OCI-LY7 (cell line): ENCODE data around the gene PITPNM1. TPM values are rescaled to one million over a fixed set of nuclear protein-coding genes. Genes with fewer than 3 reads are reported as not detected.
A peak's percentile ranks its signal among the peaks of the same experiment; 100 is the strongest.
"Not testable (repeated sequence)": the region's sequence is repeated elsewhere in the genome, so short reads cannot be mapped to it uniquely, and the experiment has no call there.

Experiments
- Bru-seq: library from RNA; stranded (reverse); fragments of 400-500 nt; gene quantifications from one replicate; lab custom pipeline; 2021; lab: Mats Ljungman, UMichigan
- BruChase-seq, 2 experiments: library from RNA; stranded (reverse); fragments of 400-500 nt; gene quantifications; one replicate each; lab custom pipeline; 2021; lab: Mats Ljungman, UMichigan
- BruUV-seq: library from RNA; stranded (reverse); fragments of 400-500 nt; replicated peaks from 2 replicates; lab custom pipeline; 2021; lab: Mats Ljungman, UMichigan
- CTCF ChIA-PET: fragments of 300-600 bp; sonication (Branson Sonifier 250); formaldehyde crosslinking; loops from one replicate; lab custom pipeline; 2022; ENCODE audit warnings: antibody characterized with exemption; ENCODE audit not compliant: unreplicated experiment; lab: Charles Lee
- POLR2A ChIA-PET: fragments of 300-600 bp; sonication (Branson Sonifier 250); formaldehyde crosslinking; loops from one replicate; lab custom pipeline; 2022; ENCODE audit warnings: antibody characterized with exemption; lab: Charles Lee
- DNase-seq: peaks from one replicate; pipeline ENCODE4 v3.0.0-alpha.2; 2015; ENCODE audit warnings: low spot score
- H2AFZ ChIP-seq: fragments of 200-600 bp; sonication (generic), shearing (Covaris generic); 2 replicates; pipeline ENCODE4 v1.6.1; 2014; ENCODE audit warnings: mild to moderate bottlenecking, antibody characterized with exemption, low read length, moderate library complexity
- H3K27ac ChIP-seq: fragments of 200-600 bp; sonication (generic); 2 replicates; pipeline ENCODE4 v1.5.1; 2014; ENCODE audit warnings: mixed run types, low read depth, mild to moderate bottlenecking, moderate library complexity, low read length, inconsistent platforms; ENCODE audit not compliant: poor library complexity, severe bottlenecking
- H3K36me3 ChIP-seq: fragments of 200-600 bp; sonication (generic); 2 replicates; pipeline ENCODE4 v1.6.1; 2014; ENCODE audit warnings: mild to moderate bottlenecking, antibody characterized with exemption, low read length, moderate library complexity, mixed read lengths; ENCODE audit not compliant: insufficient read depth
- H3K4me1 ChIP-seq: fragments of 200-600 bp; sonication (generic); 2 replicates; pipeline ENCODE4 v1.5.1; 2014; ENCODE audit warnings: mild to moderate bottlenecking, low read length; ENCODE audit not compliant: insufficient read depth, poor library complexity, severe bottlenecking
- H3K4me2 ChIP-seq: fragments of 200-600 bp; sonication (generic); 2 replicates; pipeline ENCODE4 v1.6.1; 2014; ENCODE audit warnings: mild to moderate bottlenecking, low read length
- H3K4me3 ChIP-seq: fragments of 200-600 bp; sonication (generic); 2 replicates; pipeline ENCODE4 v1.5.1; 2014; ENCODE audit warnings: mild to moderate bottlenecking, low read depth, low read length; ENCODE audit not compliant: poor library complexity, severe bottlenecking
- H3K79me2 ChIP-seq: fragments of 200-600 bp; sonication (generic); 2 replicates; pipeline ENCODE4 v1.6.1; 2016; ENCODE audit warnings: low read depth, mild to moderate bottlenecking, low read length, moderate library complexity, mixed read lengths; ENCODE audit not compliant: insufficient read depth
- H3K9me2 ChIP-seq: fragments of 200-600 bp; sonication (generic); 2 replicates; pipeline ENCODE4 v1.6.1; 2016; ENCODE audit warnings: mild to moderate bottlenecking, low read length, mixed read lengths; ENCODE audit not compliant: insufficient read depth
- H3K9me3 ChIP-seq: fragments of 200-600 bp; sonication (generic); 2 replicates; pipeline ENCODE4 v1.6.1; 2014; ENCODE audit warnings: mild to moderate bottlenecking, mixed run types, low read length, mixed read lengths
- H4K20me1 ChIP-seq: fragments of 200-600 bp; sonication (generic); 2 replicates; pipeline ENCODE4 v1.6.1; 2014; ENCODE audit warnings: mild to moderate bottlenecking, antibody characterized with exemption, low read length, moderate library complexity, mixed read lengths; ENCODE audit not compliant: insufficient read depth
- CTCF ChIP-seq: fragments of 200-600 bp; sonication (generic); conservative IDR thresholded peaks from 2 replicates; pipeline ENCODE4 v1.5.1; 2014; ENCODE audit warnings: mild to moderate bottlenecking, antibody characterized with exemption, low read length, moderate library complexity, mixed read lengths
- EZH2phosphoT487 ChIP-seq: fragments of 200-600 bp; sonication (generic); IDR thresholded peaks from 2 replicates; pipeline ENCODE4 v1.6.1; 2018; ENCODE audit warnings: low read depth, borderline replicate concordance, mild to moderate bottlenecking, mixed run types, antibody characterized with exemption, low read length, moderate library complexity, mixed read lengths
- intact Hi-C: fragments of 100-400 bp; cut with micrococcal nuclease; formaldehyde crosslinking; loops from one replicate; pipeline ENCODE4 v1.10.0; 2022; ENCODE audit not compliant: unreplicated experiment
- long read RNA-seq: library from polyadenylated mRNA; stranded (forward); transcript quantifications from one replicate; pipeline ENCODE4 v2.0.0, GENCODE V29; 2022
- total RNA-seq, 2 experiments: library from RNA; depleted of rRNA in 1 of 2; stranded (reverse); fragments of >200 nt in 1 of 2; shearing (Covaris generic) in 1 of 2; gene quantifications; 2 replicates each; pipeline ENCODE4 v1.2.3, GENCODE V29; 2014 to 2022

The PITPNM1 gene
- 37.2 and 43.5 TPM in 2 replicates for total RNA-seq (2014; rRNA removed; shearing (Covaris generic))
- 45.6 and 51.3 TPM in 2 replicates for total RNA-seq (2022)
- Bru-seq, nascent RNA = percentile 42 among the genes with signal in this experiment
- BruChase-seq, experiment 1, labeled RNA remaining after a 6-hour chase = percentile 54 among the genes with signal in this experiment
- BruChase-seq, experiment 2, labeled RNA remaining after a 2-hour chase = percentile 53 among the genes with signal in this experiment
- long read RNA-seq, full-length matches to known transcripts = 24 of 53 reads
- long read RNA-seq, partial matches to known transcripts = 11 of 53 reads
- long read RNA-seq, other reads (novel, unspliced or antisense) = 18 of 53 reads

DNA sequence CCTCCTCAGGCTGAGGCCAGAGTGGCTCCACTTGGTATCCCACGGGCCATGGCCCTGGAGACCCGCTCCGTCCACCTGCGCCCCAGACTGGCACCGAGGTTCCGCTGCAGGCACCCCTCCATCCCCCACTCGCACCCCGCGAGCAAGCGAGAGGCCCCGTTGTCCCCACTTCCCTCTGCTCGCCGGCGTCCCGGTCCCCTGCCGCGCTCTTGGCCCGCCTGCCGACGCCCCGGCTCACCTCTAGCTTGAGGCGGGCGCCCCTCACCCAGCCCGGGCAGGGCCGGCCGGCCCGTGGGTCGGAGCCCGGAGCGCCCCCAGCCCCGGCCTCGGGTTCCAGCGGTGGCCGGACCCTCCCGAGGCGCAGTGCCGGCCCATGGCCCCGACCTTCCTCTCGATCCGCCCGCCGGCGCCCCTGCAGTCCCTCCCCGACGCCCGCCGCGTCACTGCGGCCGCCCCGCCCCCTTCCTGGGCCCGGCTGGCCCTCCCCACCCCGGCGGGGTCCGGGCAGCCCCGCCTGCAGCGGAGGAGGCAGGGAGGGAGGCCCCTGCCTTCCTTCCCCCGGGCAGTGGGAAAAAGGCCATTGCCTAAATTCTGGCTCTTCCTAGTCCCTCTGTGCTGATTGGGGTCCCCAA, at the start of gene PITPNM1:
Gene PITPNM1 (minus strand): TSS at position 414 of the 632 bp plus-strand sequence. CDS start 1,183 bp downstream, outside the sequence.
- Histone ChIP-seq H3K79me2 (peaks cover 19% of the 10 kb centered on the region), H3K4me1 (peaks cover 38% of the 10 kb centered on the region), H3K4me2 (peak within 1 kb of the TSS; percentile 97), H3K36me3 (peaks cover 18% of the 10 kb centered on the region; the same call in 1 of the 2 replicates), H2AFZ (no peak within 1 kb of the TSS), H3K9me3 (no peaks in the 10 kb centered on the region), H4K20me1 (0 out of 2 replicates have a peak, but pooled peaks cover 9% of the 10 kb centered on the region), H3K27ac (peak within 1 kb of the TSS; percentile 70), H3K9me2 (no peaks in the 10 kb centered on the region), H3K4me3 (peak within 1 kb of the TSS; percentile 88)
- BruUV-seq = no TSS peak
- POLR2A ChIA-PET = no interaction called here
- TF ChIP-seq EZH2phosphoT487 (no peak), CTCF (no peak)
- CTCF ChIA-PET = no interaction called here
- peak; percentile 81 for DNase-seq
- intact Hi-C loops = loop anchor here (5.0 kb wide), 4 partner anchors 83 to 238 kb away; partner anchors contain the start of genes GRK2 and POLD4

GRCh38 chr11:67551697-67552096, 46.5 kb upstream of the PITPNM1 start:
- POLR2A ChIA-PET = interaction anchor here (0.6 kb wide), 1 partner anchor 29 kb away, joined by 5 read pairs; no protein-coding TSS in a partner anchor
- H3K36me3 ChIP-seq, H3K9me2 ChIP-seq, H3K79me2 ChIP-seq, intact Hi-C loops, H3K4me3 ChIP-seq, H3K4me2 ChIP-seq, H2AFZ ChIP-seq, CTCF ChIA-PET, H3K27ac ChIP-seq, H4K20me1 ChIP-seq, H3K4me1 ChIP-seq, DNase-seq, BruUV-seq: not testable (repeated sequence)
- peaks cover 30% of the 10 kb centered on the region for H3K9me3 ChIP-seq

GRCh38 chr11:67551127-67551526, 46.0 kb upstream of the PITPNM1 start:
- H3K79me2 ChIP-seq = no peaks in the 10 kb centered on the region
- H4K20me1 ChIP-seq = no peaks in the 10 kb centered on the region
- no peak overlapping the region for H3K27ac ChIP-seq
- no peaks in the 10 kb centered on the region for H3K36me3 ChIP-seq
- H3K9me3 ChIP-seq = peaks cover 30% of the 10 kb centered on the region
- H3K9me2 ChIP-seq = no peaks in the 10 kb centered on the region
- intact Hi-C loops = no loop called here
- no peak for TF ChIP-seq CTCF
- no peak for TF ChIP-seq EZH2phosphoT487
- no peak for DNase-seq
- H3K4me2 ChIP-seq = no peak overlapping the region
- no peak overlapping the region for H2AFZ ChIP-seq
- POLR2A ChIA-PET = no interaction called here
- no peak overlapping the region for H3K4me3 ChIP-seq
- CTCF ChIA-PET = interaction anchor here (0.6 kb wide), 1 partner anchor 412 kb away, joined by 3 read pairs; no protein-coding TSS in a partner anchor
- H3K4me1 ChIP-seq = no peaks in the 10 kb centered on the region
- BruUV-seq = no TSS peak
